Measurements from ENCODE around the gene ANKRD36C.

GRCh38 chr2:96024336-96025193, 32.9 kb upstream of the ANKRD36C start:
- TF ChIP-seq POLR2AphosphoS5 (IDR thresholded peaks at IDR 0.05) (no peak), CTCF (IDR thresholded peaks at IDR 0.05; ENCODE audit: poor library complexity, severe bottlenecking) (no peak), EZH2 (IDR thresholded peaks at IDR 0.05; ENCODE audit: borderline replicate concordance, insufficient read depth, low read length, poor library complexity, severe bottlenecking) (no peak), EP300 (conservative IDR thresholded peaks at IDR 0.05; ENCODE audit: poor library complexity, severe bottlenecking) (no peak)

Measured in neural cell (in vitro differentiated cells).